ENCODE results near the gene VDR.
A peak's percentile ranks its signal among the peaks of the same experiment; 100 is the strongest.

Gene VDR

DNA sequence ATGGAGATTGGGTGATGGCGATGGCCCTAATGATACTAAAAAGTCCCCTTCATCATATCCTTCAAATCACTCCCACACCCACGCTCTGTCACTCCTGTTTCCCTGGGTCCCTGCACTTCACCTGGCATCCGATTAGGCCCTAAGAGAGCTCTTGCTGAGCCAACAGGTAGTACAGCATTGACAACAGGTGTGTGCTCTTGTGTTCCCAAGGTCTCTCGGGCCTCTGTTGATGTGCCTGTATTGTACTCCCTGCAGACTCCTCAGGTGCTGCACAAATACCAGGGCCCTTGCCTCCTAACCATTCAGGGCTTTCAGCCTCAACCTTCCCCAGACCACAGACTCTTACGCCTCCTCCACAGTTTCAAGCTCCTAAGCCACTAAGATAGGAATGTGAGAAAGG is 25.8 kb upstream of the VDR start:
- no peak for DNase-seq (ENCODE audit: low read depth in 2 of 2)

DNA sequence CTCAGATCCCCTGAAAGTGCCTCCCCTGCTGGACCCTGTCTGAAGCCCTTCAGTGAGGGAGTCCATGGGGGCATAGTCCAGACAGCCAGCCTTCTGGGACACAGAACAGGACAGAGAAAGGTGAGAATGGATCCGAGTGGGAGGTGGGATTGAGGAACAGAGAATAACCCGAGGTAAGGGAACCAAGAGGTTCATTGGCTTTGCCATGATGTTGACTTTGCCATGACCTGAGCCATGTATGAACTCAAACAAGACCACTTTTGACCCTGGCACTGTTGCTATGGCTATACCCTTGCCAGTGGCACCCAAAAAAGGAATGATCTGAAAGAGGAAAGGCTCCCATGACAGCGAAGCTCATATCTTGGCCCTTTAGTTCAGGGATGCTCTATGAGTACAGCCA is 22.6 kb upstream of the VDR start:
- DNase-seq (ENCODE audit: low read depth in 2 of 2): no peak

- no peak for DNase-seq (ENCODE audit: low read depth in 2 of 2)
These were observed 17.1 kb upstream of the VDR start for GRCh38 chr12:47921907-47922306.

- no peak for DNase-seq (ENCODE audit: low read depth in 2 of 2)
These were observed 16.1 kb upstream of the VDR start for GRCh38 chr12:47920913-47921312.

- DNase-seq (ENCODE audit: low read depth in 2 of 2): no peak
These were observed 8.3 kb upstream of the VDR start for GRCh38 chr12:47913081-47913480.

- no peak for DNase-seq (ENCODE audit: low read depth in 2 of 2)
These were observed 7.8 kb upstream of the VDR start for GRCh38 chr12:47912556-47912955.

GRCh38 chr12:47910981-47911380 is 6.2 kb upstream of the VDR start:
- no peak for DNase-seq (ENCODE audit: low read depth in 2 of 2)

DNA sequence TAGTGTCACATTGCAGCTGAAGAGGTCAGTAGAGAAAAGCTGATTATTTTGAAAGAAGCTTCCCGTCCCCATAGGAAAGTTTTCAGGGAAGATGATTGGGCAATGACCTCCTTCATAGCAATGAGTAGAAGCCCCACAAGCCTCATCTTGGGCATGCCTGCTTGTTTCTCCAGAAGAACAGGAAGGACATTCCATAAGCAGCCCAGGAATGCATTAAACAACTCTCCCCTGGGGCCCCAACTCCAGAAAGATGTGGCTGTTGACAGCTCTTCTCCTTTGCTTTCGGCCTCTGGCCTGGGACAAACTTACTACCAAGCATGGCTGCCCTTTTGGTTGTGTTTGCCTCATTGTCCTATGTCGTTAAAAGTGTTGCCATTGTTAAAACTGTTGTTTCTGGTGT is 5.7 kb upstream of the VDR start:
- DNase-seq (ENCODE audit: low read depth in 2 of 2): no peak

DNA sequence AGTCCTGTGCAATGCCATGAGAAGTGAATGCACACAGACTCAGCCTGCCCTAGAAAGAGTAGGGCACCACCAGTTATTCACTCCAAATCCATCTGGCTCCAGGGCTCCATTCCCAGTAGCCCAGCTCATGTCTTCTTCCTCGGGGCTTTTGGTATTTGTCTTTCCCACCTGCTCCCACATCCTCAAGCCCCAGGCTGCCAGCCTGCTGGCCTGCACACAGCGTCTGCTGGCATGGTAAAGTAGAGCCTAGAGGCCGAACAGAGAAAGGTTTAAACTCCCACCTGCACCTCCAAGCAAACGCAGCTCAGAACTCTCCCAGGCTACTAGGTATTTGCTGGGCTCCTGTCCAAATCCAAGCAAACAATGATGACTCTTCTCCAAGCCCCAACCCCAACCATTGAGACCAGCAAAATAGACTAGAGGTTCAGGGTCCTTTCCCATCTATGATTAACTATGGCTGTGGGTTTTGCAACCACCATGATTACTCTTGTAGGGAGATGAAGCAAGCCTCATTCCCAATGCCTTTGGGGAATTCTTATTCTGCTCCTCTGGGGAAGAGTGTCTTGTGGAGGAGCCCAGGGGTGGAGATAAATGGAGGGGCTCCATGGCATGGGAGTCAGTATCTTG is 5.2 kb upstream of the VDR start:
- DNase-seq (ENCODE audit: low read depth in 2 of 2): no peak

- DNase-seq (ENCODE audit: low read depth in 2 of 2): no peak
These were observed 3.9 kb upstream of the VDR start for GRCh38 chr12:47908738-47909137.

DNA sequence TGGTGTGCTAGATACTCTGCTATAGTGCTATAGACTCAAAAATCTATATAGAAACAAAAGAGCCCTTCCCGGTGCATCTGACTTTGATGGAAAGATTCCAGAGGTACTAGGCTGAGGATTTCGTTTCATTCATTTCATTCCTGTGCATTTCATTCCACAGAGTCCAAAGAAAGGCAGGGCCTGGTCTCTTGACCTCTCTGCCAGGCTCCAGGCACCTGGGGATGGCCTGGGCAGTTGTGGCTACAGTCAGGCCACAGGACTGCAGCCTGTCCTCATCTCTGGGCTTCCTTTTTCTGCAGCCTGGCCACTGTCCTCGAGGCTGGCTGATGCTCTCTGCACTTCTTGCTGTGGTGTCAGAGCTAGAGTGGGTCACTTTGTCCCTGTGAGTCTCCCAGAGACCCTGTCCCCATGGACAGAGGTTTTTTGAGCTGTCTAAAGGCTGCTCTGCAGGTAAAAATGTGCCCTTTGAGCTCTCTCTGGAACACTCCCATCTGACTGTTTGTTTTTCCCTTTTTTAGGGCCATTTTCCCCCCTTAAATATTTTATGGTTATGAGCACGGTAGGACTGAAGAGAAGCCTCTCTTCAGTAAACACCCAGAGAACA is 3.2 kb upstream of the VDR start:
- DNase-seq (ENCODE audit: low read depth in 2 of 2): no peak

DNA sequence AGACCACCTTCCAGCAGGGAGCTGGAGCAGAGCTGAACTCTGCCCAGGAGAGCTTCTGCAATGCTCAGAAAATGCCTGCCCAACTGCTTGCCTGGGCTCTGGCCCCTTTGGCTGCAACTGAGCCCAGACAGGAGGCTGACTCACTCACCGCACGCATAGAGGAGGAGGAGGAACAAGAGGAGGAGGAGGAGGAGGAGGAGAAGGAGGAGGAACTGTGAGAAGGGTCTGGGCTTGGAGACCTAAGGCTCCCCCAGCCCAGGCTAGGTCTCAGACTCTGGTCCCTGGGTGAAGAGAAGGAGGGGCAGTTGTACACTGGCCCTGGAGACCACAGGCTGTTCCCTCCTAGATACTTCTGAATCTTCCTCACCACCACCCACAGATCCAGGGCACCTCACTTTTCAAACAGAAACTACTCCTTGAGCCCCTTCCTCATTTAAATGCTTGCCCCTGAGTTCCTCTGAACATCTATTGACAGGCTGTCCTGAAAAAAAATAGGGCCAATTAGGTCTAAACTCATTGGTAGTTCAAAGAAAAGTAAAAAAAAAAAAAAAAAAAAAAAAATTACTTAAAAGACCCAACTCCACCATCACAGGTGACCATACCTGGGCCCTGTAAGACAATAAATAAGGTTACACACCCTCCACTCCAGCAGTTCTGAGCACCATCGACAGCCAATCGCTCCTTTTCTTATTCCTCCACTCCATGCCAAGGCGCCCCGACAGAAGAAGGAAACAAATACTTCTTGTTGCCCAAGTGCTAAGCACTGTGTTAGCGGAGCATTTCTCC is 674 bp downstream of the VDR start:
- peak; percentile 40 to 58 for DNase-seq (ENCODE audit: low read depth in 2 of 2)

- no peak for DNase-seq (ENCODE audit: low read depth in 2 of 2)
These were observed 1.6 kb downstream of the VDR start for GRCh38 chr12:47903151-47903611.

GRCh38 chr12:47902131-47902639 is 2.6 kb downstream of the VDR start:
- DNase-seq (ENCODE audit: low read depth in 2 of 2): no peak

DNA sequence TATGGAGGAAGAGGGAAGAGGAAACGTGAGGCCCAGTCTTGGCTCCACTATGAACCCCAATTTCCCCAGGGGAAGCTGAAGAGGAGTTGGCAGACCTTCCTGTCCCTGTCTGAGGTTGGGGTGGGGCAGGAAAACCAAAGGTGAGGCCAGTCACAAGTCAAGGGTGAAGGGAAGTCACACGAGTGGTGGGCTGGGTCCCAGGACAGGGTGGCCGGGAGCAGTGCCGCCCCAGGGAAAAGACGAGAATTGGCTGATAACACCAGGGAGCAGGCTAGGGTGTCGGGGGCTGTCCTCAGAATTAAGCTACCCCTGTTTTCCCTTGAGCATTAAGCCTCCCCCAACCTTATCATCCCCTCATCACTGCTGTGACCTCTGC is 3.1 kb downstream of the VDR start:
- no peak for DNase-seq (ENCODE audit: low read depth in 2 of 2)

DNA sequence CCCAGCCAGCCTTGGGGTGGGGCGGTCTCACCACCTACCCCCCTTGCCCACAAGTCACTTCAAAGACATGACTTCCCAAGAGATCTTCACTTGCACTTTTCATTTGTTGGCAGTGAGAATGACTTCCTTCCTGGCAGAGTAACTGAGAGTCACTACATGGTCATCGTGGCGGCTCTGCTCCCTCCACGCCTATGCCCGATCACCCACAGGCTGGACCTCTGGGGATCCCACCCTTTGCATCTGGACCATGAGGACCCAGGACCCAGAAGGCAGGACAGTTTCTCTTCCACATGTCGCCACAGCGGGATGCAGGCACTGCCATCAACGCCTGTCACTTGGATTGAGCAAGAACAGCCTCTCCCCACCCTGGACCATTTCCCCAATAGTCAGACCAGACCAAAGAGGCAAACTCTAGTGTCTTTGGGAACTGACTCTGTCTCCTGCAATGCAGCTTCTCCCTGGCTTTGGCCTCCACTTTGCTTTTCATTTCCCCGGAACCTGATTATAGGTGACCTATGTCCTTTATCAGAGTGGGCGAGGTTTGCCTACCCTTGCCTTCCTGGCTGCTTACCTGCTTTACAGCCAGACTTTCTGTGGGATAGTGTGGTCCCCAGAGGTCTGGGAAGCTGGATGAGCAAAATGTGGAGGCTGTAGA is 3.6 kb downstream of the VDR start:
- no peak for DNase-seq (ENCODE audit: low read depth in 2 of 2)

DNA sequence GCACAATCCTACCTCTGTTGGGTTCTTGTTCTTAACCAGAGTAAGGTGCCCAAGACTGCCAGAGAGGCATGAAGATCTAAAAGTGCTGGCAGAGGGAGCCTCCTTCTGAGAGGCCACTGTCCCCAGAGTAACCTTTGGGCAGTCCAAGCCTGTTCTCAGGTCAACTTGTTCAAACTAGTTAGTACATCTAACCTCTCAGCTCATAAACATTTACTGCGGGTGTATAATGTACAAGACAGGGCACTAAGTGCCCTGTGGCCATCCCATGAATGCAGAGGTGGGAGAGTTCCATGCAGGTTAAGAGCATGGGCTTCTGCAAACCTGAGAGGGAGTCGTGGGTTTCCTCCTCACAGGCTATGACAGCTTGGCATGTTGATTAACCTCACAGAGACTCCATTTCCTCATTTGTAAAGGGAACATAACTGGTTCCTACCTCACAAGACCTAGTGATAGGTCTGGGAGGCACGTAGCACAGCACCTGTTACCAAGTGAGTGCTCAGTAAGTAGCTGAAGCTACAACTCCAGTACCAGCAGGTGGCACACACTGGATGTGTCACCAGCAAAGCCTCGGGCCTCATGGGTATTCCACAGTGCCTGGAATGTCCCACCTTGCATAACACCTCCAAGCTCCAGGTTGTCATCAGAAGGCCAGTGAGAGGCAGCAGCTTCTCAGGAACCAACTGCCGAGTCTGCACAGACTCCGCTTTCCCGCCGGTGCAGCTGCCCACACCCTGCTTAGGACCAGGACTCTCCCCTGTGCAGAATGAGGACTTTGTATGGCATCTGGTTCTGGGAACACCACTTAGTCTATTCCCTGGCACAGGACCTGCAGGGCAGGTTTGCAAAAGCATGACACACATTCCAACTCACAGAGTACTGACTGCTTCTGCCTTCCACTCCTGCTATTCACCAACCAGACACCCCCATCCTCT is 4.4 kb downstream of the VDR start:
- no peak for DNase-seq (ENCODE audit: low read depth in 2 of 2)

DNA sequence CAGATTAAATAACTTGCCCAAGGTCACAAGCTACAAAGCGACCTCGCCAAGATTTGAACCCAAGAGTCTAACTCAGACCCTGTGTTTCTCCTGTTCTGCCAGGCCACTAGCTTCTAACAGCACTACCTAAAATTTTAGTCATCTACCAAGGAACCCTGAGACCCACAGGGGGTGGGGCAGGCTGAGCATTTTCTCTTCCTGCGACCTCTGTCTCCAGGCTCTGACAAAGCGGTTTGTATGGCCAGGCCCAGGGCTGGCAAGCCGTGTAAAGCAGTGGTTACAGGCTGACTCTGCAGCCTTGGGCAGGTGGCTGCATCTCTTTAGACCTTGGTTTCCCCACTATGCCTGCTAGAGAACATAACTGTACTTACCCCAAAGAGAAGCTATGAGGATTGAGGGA is 5.3 kb downstream of the VDR start:
- DNase-seq (ENCODE audit: low read depth in 2 of 2): no peak

DNA sequence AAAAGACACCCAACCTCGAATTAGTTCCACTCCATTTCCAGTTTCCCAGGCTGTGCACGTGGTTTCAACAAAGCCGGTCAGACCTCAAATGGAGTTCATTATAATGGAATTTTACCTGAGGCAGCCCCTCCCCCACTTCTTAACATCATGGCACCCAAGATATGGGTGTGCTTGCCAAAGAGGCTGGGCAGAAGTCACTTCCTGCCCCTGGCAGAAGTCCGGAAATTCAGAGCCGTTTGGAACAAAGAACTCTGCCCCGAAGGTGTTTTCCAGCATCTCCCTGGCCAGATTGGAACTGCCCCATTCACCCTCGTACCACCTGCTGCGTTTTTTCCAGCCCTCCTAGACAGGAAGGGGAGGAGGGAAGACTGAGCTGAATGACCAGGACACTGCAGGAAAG is 8.2 kb downstream of the VDR start:
- DNase-seq (ENCODE audit: low read depth in 2 of 2): no peak

GRCh38 chr12:47896022-47896421 is 8.8 kb downstream of the VDR start:
- DNase-seq (ENCODE audit: low read depth in 2 of 2): no peak

DNA sequence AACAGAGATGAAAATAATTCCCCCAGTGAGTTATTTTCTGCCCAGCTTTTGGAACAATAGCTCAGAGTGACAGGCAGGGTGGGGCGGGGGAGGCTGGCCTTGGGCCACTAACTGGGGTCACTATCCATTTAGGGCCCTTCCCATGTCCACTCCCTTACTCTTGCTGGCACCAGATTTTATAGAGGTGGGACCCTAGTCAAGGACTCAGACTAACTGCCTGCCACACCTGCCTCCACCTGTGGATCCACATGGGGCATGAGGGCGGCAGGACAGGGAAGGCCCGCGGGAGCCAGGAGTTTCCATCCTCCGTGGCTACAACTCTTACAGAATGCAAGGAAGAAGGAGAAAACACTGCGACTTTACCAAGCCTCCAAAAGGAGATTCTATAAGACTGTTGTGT is 10.1 kb downstream of the VDR start:
- DNase-seq (ENCODE audit: low read depth in 2 of 2): no peak
